GM12801 (cell line): ENCODE data around the gene IL27RA.

ENCODE experiments used
- CTCF ChIP-seq: IDR thresholded peaks from one replicate; pipeline ENCODE4 v1.5.1; 2011; ENCODE audit warnings: control low read depth; ENCODE audit not compliant: insufficient read length; ENCODE audit errors: extremely low read depth

Gene IL27RA

GRCh38 chr19:14028901-14029300 lies 2.7 kb upstream of the IL27RA start:
- no peak for TF ChIP-seq CTCF

GRCh38 chr19:14030997-14031718 lies 404 bp upstream of the IL27RA start:
- TF ChIP-seq CTCF: no peak

- no peak for TF ChIP-seq CTCF
Measured at GRCh38 chr19:14033946-14034345, 2.4 kb downstream of the IL27RA start.

- no peak for TF ChIP-seq CTCF
Measured at GRCh38 chr19:14035706-14036105, 4.1 kb downstream of the IL27RA start.

GRCh38 chr19:14039181-14039580 lies 7.6 kb downstream of the IL27RA start:
- no peak for TF ChIP-seq CTCF

- peak; percentile 75 for TF ChIP-seq CTCF
Measured at GRCh38 chr19:14048443-14049153, 17.0 kb downstream of the IL27RA start.

- TF ChIP-seq CTCF: no peak
Measured at GRCh38 chr19:14050512-14050911, 18.9 kb downstream of the IL27RA start.
